Left hindlimb (tissue), 1 donor: Measurements from ENCODE around the gene WDR5.

Experiments used
- DNase-seq: peaks from one replicate; pipeline ENCODE4 v3.0.0-alpha.2; 2018

The WDR5 gene

GRCh38 chr9:134174526-134175290, 38.8 kb downstream of the WDR5 start:
- peak; percentile 35 for DNase-seq

- peak; percentile 37 for DNase-seq
Observed at GRCh38 chr9:134175291-134175807, 39.5 kb downstream of the WDR5 start.

GRCh38 chr9:134175808-134176598, 40.1 kb downstream of the WDR5 start:
- peak; percentile 60 for DNase-seq

GRCh38 chr9:134176599-134176968, 40.7 kb downstream of the WDR5 start:
- DNase-seq = peak; percentile 30

- peak; percentile 23 for DNase-seq
Observed at GRCh38 chr9:134177186-134177585, 41.3 kb downstream of the WDR5 start.

- DNase-seq = peak; percentile 27
Observed at GRCh38 chr9:134177624-134178393, 41.9 kb downstream of the WDR5 start.

GRCh38 chr9:134178394-134178767, 42.5 kb downstream of the WDR5 start:
- DNase-seq = no peak

- DNase-seq = peak; percentile 69
Observed at GRCh38 chr9:134178768-134179551, 43.1 kb downstream of the WDR5 start.

- peak; percentile 31 for DNase-seq
Observed at GRCh38 chr9:134179595-134179917, 43.7 kb downstream of the WDR5 start.

GRCh38 chr9:134179918-134180785, 44.3 kb downstream of the WDR5 start:
- DNase-seq = no peak

GRCh38 chr9:134180786-134181647, 45.1 kb downstream of the WDR5 start:
- no peak for DNase-seq

- no peak for DNase-seq
Observed at GRCh38 chr9:134181648-134182034, 45.8 kb downstream of the WDR5 start.

- peak; percentile 37 for DNase-seq
Observed at GRCh38 chr9:134182554-134183085, 46.7 kb downstream of the WDR5 start.

- peak; percentile 32 for DNase-seq
Observed at GRCh38 chr9:134185536-134186011, 49.7 kb downstream of the WDR5 start.

GRCh38 chr9:134186471-134187109, 50.7 kb downstream of the WDR5 start:
- peak; percentile 34 for DNase-seq

- DNase-seq = no peak
Observed at GRCh38 chr9:134187110-134187531, 51.2 kb downstream of the WDR5 start.

GRCh38 chr9:134187891-134188385, 52.1 kb downstream of the WDR5 start:
- DNase-seq = peak; percentile 39

- peak; percentile 83 for DNase-seq
Observed at GRCh38 chr9:134188386-134189144, 52.7 kb downstream of the WDR5 start.

GRCh38 chr9:134189145-134189469, 53.2 kb downstream of the WDR5 start:
- peak; percentile 58 for DNase-seq
